Endometrium (tissue), 2 donors: Measurements from ENCODE around the gene ZNF692.
"Not testable (repeated sequence)": the region's sequence is repeated elsewhere in the genome, so short reads cannot be mapped to it uniquely, and the experiment has no call there.

ENCODE experiments used
- FAIRE-seq: peaks from 2 replicates; lab custom pipeline; 2012; peaks lifted over from hg19 to GRCh38; lab: Jason Lieb, UNC
- donor health status: control.
- donor health status: control.

Gene ZNF692

DNA sequence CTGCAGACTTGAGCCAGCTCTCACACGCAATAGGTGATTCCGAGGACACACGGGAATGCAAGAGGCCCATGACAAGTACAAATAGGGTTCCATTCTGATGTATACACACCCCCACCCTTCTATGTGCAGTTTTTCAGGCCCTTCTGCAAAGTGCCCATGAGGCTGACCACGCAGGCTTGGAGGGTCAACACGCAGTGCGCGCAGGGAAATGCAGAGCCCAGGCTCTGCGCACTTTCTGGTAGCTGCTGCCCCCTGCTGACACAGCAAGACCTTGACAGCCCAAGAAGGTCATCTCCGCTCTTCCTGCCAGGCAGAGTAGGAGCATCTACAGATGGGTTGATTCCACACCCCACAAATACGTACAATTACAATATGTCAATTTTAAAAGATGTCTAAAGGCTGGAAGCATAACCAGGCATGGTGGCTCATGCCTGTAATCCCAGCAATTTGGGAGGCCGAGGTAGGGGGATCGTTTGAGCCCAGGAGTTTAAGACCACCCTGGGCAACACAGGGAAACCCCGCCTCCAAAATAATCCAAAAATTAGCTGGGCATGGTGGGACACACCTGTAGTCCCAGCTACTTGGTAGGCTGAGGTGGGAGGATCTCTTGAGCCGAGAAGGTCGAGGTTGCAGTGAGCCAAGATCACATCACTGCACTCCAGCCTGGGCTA lies 51.7 kb downstream of the ZNF692 start:
- FAIRE-seq, result no peak

GRCh38 chr1:248805876-248806275 lies 53.0 kb downstream of the ZNF692 start:
- FAIRE-seq, result no peak

DNA sequence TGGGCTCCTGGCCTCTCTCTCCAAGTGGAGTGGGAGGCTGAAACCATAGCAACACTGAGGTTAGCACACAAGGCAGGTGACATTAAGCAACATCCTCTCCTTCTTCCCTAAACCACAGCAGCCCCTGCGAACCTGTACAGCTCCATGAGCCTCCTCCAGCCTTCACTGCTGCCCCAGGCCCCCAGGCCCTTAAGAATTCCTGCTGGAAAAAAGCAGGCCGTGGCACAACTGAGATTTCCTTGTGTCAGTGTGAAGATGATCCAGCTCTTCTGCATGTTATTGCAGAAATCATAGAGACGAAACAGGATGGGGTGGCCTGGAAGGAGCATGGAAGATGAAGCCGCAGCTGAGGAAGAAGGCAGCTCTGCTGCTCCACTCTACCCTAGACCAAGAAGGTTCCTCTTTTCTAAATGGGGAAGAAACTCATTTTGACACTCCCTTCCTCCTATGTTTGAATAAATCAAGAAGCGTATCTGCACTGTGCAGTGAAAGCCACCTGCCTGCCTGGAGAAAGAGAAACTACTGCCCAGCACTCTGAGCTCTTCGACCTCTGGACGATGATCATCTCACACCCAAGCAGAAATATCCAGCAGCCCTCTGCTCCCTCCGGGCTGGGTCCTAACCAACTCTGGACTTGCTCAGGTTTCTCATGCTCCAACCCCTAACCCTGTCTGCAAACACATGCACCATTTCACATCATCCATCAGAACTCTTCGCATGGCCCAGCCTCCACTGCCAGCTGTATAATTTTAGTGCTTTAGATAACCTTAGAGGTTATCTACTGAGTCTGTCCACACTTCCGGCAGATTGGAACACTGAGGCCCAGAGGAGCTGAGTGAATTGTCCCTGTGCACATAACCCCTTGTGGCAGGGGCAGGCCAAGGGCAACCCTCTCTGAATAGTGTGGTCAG lies 53.9 kb downstream of the ZNF692 start:
- no peak for FAIRE-seq

DNA sequence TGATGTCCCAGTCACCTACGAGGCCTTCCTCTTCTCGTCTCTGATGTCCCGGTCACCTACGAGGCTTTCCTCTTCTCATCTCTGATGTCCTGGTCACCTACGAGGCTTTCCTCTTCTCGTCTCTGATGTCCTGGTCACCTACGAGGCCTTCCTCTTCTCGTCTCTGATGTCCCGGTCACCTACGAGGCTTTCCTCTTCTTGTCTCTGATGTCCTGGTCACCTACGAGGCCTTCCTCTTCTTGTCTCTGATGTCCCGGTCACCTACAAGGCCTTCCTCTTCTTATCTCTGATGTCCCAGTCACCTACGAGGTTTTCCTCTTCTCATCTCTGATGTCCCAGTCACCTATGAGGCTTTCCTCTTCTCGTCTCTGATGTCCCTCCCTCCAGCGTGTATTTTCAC lies 55.4 kb downstream of the ZNF692 start:
- not testable (repeated sequence) for FAIRE-seq

DNA sequence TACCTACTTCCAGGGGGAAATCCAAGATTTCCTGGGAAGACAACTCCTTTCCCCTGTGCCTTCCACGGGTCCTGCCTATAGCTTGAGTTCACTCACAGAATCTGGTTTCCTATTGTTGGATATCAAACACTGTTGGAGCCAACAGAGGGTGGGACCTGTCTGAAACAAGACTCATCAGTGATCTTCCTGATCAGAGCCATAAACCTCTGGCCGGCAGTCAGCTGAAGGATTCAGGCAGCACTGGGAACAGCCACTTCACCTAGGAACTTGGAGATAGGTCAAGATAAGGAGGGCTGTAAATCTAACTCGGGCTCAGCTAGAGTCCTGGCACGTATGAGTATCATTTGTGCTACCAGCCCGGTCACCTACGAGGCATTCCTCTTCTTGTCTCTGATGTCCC lies 56.4 kb downstream of the ZNF692 start:
- no peak for FAIRE-seq

DNA sequence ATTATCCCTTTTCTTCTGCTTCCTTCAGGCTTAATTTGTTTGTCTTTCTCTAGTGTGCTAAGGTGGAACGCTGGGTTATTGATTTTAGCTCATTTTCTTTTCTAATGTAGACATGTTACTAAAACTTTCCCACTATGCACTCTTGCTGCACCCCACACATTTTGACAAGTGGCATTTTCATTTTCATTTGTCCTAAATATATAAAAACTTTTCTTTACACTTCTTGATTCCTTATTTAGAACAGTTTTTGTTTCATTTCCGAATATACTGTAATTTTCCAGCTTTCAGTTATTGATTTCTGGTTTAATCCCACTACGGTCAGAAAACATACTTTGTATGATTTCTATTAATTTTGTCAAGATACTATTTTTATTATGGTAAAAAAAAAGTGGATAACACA lies 58.4 kb downstream of the ZNF692 start:
- FAIRE-seq, result no peak
